Pulmonary artery endothelial cell (primary cell): Measurements from ENCODE around the gene PIGV. TPM values are rescaled to one million over a fixed set of nuclear protein-coding genes. Genes with fewer than 3 reads are reported as not detected.
A peak's percentile ranks its signal among the peaks of the same experiment; 100 is the strongest.

Source experiments
- DNase-seq: peaks from one replicate; pipeline ENCODE4 v3.0.0-alpha.2; 2011; ENCODE audit warnings: low read depth, low spot score
- total RNA-seq: library from RNA; depleted of rRNA; stranded (reverse); fragments of >200 nt; gene quantifications from 2 replicates; pipeline ENCODE4 v1.2.3, GENCODE V29; 2014

Gene PIGV
- 7.3 and 8.3 TPM in 2 replicates for total RNA-seq

DNA sequence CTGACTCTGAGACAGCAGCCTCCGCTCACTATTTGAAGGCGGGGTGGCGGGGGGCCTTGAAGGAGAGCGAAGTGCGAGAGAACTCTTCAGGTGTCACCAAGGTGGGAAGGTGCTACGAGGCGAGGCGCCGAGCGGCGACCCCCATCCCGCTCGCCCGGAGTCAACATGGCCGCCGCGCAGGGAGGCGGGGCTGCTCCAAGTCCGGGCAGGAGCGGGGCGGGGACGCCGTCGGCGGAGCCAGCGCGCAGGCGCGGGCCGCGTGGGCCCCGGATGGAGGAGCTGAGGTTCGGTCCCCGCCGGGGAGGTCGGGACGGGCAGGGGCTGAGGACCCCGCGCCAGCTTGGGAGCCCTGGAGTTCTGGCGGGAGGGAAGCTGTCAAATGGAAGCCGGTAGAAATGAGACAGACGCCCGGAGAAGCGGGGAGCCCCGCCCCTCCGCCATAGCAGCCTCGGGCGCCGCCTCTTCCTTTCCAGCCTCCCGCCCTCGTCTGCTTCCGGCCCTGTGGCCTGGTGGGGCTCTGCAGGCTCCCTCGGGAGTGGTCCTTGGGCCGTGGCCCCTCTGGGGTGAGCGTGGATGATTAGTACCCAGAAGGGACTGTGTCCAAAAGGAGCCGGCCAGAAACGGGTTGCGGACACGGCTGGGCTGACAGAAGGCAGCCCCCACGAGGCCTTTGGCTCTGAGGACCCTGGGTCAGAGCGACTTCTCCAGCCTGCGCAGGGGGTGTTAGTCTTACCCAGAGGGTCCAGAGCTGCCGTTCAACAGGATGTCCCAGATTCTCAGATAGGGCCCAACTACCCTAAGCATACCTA is at the start of gene PIGV:
PIGV (plus strand) TSS at position 245 of the 809 bp plus-strand sequence. CDS start 2,866 bp downstream, outside the sequence.
- no peak for DNase-seq

GRCh38 chr1:26739329-26739914 is 48.3 kb upstream of the PIGV start:
- no peak for DNase-seq

DNA sequence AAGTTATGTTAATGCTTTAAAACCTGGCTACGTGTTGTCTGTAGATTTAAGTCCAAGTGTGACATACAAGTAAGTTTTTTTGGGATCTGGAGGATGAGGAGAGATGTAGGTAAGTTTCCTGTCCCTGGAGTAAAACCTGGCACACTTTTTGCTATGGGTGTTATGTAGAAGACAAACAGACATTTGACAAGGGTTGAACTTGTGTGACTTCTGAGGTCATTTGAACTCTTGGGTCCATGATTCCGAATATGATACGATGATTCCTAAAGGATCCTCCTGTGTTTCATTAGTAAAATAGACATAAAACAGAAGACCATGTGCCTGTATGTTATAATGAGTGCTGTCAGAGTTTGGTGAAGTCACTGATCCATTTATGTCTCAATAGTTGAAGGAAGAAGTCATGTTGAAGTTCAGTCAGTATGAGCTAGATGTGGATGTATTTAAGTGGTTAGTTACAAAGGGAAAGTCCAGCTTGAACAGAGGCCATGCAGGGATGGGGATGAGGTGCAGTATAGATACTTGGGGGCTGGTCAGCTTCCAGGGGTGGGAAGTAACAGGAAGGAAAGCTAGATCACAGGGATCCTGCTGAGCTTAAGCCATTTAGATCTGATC is 47.6 kb upstream of the PIGV start:
- no peak for DNase-seq

DNA sequence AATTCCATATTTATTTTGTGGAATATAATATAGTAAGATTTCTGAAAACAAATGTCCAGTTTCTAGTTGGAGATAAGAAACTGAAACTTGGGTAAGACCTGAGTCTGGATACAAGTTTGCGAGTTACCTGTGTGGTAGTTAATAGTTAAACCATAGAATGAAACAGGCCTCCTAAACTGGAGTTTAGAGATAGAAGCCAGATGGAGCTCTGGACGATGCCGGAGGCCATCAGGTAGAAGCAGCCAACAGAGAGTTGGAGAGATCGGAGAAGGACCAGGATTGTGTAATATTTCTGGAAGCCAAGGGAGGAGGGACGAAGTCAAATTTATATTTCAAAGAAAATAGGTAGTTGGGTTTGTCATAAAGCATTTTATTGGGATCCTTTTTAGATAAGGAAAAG is 46.8 kb upstream of the PIGV start:
- DNase-seq, result no peak

GRCh38 chr1:26743426-26744059 is 44.2 kb upstream of the PIGV start:
- no peak for DNase-seq

- DNase-seq, result peak; percentile 94
Measured at GRCh38 chr1:26744075-26744959, 43.4 kb upstream of the PIGV start.

DNA sequence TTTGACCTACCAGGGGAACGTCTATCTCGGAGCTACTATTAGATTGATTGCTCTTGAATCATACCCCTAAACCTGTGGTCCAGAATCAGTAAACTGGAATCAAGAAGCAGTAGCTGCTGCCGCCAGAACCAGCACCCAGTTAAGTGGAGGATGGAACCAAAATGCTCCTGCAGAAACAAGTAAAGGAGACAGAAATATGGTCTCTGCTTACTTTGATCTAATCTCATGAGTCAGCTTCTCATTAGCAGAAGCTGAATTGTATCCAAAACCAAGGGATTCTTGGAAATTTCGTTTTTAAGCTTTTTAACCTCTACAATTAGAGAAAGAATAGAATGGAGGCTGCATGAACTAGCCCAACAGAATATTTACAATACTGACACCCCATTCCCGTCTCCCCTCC is 42.6 kb upstream of the PIGV start:
- no peak for DNase-seq

DNA sequence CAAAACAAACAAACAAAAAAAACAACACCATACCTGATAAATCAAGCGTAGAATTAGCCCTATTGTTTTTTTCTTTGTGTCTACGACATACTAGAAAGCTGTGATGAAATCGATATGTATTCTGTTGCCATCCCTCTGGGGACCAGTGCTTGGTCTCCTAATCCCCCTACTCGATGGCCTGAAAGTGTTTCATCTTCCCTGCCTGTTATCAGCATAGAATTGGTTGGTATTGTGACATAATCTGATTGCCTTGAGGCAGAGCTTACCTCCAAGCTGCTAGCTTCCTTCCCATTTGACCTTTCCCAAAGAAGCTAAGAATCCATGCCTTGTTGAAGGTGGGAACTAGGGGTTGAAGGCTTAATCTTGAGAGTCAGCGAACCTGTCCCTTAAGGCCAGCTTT is 40.7 kb upstream of the PIGV start:
- DNase-seq, result no peak

- no peak for DNase-seq
Measured at GRCh38 chr1:26748351-26748750, 39.4 kb upstream of the PIGV start.

- DNase-seq, result no peak
Measured at GRCh38 chr1:26749458-26749857, 38.3 kb upstream of the PIGV start.

DNA sequence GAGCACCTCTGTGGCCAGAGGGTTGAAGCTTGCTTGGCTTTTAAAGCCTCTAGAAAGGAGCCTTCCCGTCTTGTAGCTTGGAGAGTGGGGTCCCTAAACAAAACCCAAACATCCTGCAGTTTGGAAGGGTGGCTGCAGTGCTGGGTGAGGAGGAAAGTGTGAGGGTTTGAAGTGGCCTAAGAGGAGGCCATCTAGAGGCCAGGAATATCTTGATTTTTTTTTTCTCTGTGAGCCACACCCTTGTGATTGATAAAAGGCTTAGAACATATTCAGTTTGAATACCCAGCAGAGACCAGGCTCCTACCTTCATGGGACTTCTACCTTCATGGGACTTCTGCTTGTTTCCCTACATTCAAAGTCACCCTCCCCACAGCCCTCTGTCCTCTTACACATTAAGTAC is 37.3 kb upstream of the PIGV start:
- no peak for DNase-seq

GRCh38 chr1:26752519-26752918 is 35.2 kb upstream of the PIGV start:
- DNase-seq, result peak; percentile 30

GRCh38 chr1:26754086-26754874 is 33.5 kb upstream of the PIGV start:
- DNase-seq, result no peak

- DNase-seq, result no peak
Measured at GRCh38 chr1:26758358-26758757, 29.4 kb upstream of the PIGV start.

DNA sequence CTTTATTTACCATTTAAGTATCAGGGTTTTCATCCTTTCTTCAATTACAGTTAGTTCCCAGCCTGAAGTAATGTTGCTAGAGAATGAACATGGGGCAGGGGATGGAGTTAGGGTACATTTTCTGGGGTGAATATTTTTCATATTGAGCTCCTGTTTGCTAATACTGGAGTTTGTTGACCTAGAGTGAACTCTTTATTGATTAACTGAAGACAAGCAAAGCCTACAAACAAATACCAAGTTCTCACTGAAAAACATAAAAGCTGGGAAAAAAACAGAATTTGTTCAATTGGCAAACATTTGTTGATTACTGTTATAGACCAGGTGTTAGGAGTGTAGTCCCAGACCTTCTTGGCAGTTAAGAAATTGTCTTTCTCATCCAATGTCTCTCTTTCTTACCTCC is 28.2 kb upstream of the PIGV start:
- DNase-seq, result no peak

GRCh38 chr1:26761217-26761616 is 26.5 kb upstream of the PIGV start:
- DNase-seq, result no peak

DNA sequence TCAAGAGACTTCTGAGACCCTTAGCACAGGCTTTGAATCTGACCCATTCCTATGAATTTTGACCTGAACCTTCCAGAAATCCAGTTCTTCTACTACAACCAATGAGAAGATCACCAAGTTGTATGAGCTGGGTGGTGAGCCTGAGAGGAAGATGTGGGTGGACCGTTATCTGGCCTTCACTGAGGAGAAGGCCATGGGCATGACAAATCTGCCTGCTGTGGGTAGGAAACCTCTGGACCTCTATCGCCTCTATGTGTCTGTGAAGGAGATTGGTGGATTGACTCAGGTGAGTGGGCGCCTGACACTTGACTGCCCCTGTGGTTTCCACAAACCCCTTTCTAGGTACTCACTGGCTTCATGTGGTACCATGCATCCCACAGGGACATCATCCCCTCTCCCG is 20.0 kb upstream of the PIGV start:
- no peak for DNase-seq

- no peak for DNase-seq
Measured at GRCh38 chr1:26768755-26769154, 19.0 kb upstream of the PIGV start.

- DNase-seq, result no peak
Measured at GRCh38 chr1:26771285-26771642, 16.5 kb upstream of the PIGV start.

DNA sequence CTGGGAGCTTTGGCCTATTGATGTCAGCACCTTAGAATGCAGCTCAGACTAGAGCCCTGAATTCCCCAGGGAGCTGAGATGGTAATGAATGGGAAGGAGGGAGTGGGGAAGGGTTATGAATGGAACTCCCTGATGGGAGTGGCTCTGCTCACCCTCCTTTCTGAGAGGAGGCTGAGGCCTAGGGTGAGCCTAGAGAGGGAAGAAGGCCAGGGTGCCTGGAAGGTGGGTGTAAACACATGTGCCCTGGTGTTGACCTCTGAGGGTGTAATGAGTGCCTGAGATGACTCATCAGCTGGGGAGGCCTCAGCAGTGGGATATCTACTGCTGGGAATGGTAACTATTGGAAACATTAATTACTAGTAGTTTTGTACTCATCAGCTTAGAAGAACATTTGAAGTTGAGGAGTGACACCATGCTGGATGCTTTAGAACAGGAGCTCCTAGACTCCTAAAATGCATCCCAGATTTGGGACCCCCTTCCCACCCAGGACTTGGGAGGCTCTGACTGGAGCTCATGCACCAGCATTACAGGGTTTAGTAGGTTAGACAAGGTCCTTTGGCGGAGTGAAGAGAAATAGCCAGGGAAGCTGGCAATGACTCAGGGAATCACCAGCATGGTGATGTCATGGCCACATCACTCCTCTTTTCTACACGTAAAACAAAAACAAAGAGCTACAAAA is 16.0 kb upstream of the PIGV start:
- no peak for DNase-seq
